Calu3 (cell line): Measurements from ENCODE around the gene DEFB114. TPM values are rescaled to one million over a fixed set of nuclear protein-coding genes. Genes with fewer than 3 reads are reported as not detected.

Experiments used
- BruUV-seq: library from RNA; stranded (reverse); fragments of 400-500 nt; replicated peaks from 2 replicates; lab custom pipeline; 2021; lab: Mats Ljungman, UMichigan
- CTCF ChIA-PET: fragments of 300-600 bp; sonication (Branson Sonifier 250); formaldehyde crosslinking; loops from one replicate; lab custom pipeline; 2022; ENCODE audit warnings: antibody characterized with exemption; lab: Charles Lee
- DNase-seq: peaks from one replicate; pipeline ENCODE4 v3.0.0; 2022
- H3K27ac Mint-ChIP-seq: one replicate; pipeline ENCODE4 v1.8.0; 2022; ENCODE audit warnings: mixed read lengths; ENCODE audit not compliant: unreplicated experiment
- H3K27me3 Mint-ChIP-seq: one replicate; pipeline ENCODE4 v1.8.0; 2022; ENCODE audit warnings: mixed read lengths; ENCODE audit not compliant: unreplicated experiment
- H3K36me3 Mint-ChIP-seq: one replicate; pipeline ENCODE4 v1.8.0; 2022; ENCODE audit warnings: mild to moderate bottlenecking, moderate library complexity, mixed read lengths; ENCODE audit not compliant: insufficient read depth, unreplicated experiment
- H3K4me1 Mint-ChIP-seq: one replicate; pipeline ENCODE4 v1.8.0; 2022; ENCODE audit warnings: mild to moderate bottlenecking, low read depth, mixed read lengths; ENCODE audit not compliant: unreplicated experiment
- H3K4me3 Mint-ChIP-seq: one replicate; pipeline ENCODE4 v1.8.0; 2022; ENCODE audit warnings: mild to moderate bottlenecking, low read depth, moderate library complexity, mixed read lengths; ENCODE audit not compliant: unreplicated experiment
- H3K9me3 Mint-ChIP-seq: one replicate; pipeline ENCODE4 v1.8.0; 2022; ENCODE audit warnings: low read depth, mixed read lengths; ENCODE audit not compliant: unreplicated experiment
- CTCF ChIP-seq: fragments of 200-600 bp; IDR thresholded peaks from one replicate; pipeline ENCODE4 v1.8.0; 2022; ENCODE audit warnings: antibody characterized with exemption; ENCODE audit not compliant: unreplicated experiment
- intact Hi-C: fragments of 100-400 bp; cut with micrococcal nuclease; formaldehyde crosslinking; loops from one replicate; pipeline ENCODE4 v1.10.0; 2022; ENCODE audit not compliant: unreplicated experiment
- total RNA-seq: library from RNA; stranded (reverse); gene quantifications from 2 replicates; pipeline ENCODE4 v1.2.3, GENCODE V29; 2022

DEFB114 gene
- total RNA-seq, 1 experiment from 2014 or later = not detected

DNA sequence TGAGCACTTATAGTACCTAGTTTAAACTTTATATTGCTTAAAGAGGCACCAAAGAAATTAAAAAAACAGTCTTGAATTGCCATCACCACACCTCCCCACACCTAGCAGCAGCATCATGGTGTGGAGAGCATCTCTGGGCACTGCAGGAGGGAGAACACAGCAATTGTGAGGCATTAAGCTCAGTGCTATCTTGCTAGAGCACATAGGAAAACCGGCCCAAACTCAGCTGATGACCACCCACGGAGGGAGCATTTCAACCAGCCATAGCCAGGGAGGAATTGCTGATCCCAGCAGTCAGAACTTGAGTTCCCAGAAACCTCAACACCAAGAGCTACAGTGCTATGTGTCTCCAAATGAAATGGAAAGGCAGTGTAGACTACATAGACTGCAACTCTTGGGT, 24.9 kb upstream of the DEFB114 start:
- CTCF ChIA-PET = no interaction called here
- H3K27me3 Mint-ChIP-seq = no peaks in the 10 kb centered on the region
- H3K36me3 Mint-ChIP-seq = no peaks in the 10 kb centered on the region
- no peak overlapping the region for H3K27ac Mint-ChIP-seq
- no TSS peak for BruUV-seq
- no peak for TF ChIP-seq CTCF
- H3K9me3 Mint-ChIP-seq = no peaks in the 10 kb centered on the region
- intact Hi-C loops = no loop called here
- DNase-seq = no peak
- H3K4me1 Mint-ChIP-seq = no peaks in the 10 kb centered on the region
- no peak overlapping the region for H3K4me3 Mint-ChIP-seq

GRCh38 chr6:49987749-49988148, 23.8 kb upstream of the DEFB114 start:
- BruUV-seq = no TSS peak
- CTCF ChIA-PET = no interaction called here
- H3K4me1 Mint-ChIP-seq = no peaks in the 10 kb centered on the region

DNA sequence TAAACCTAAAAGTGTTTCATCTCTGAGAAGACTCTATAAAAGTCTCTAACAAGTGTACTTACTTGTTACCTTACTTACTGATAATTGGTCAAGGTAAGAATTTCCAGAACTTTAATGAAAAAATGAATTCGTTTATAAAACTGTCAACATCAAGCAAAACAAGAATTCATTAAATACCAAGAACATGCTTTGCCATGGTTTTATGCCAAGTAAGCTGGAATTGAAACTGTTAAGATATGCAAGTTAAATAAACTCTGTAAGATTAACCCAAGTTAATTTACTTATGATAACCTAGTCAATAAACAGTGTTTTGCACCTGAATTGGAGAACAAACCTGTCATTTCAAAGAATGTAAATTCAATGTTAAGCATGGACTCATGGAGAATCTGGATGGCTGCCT, 22.6 kb upstream of the DEFB114 start:
- H3K27me3 Mint-ChIP-seq = no peaks in the 10 kb centered on the region

More at GRCh38 chr6:49987749-49988148, 23.8 kb upstream of the DEFB114 start:
- H3K27me3 Mint-ChIP-seq = no peaks in the 10 kb centered on the region
- H3K36me3 Mint-ChIP-seq = no peaks in the 10 kb centered on the region
- no peak for TF ChIP-seq CTCF
- intact Hi-C loops = no loop called here
- no peak for DNase-seq
- no peak overlapping the region for H3K27ac Mint-ChIP-seq
- no peak overlapping the region for H3K4me3 Mint-ChIP-seq
- no peaks in the 10 kb centered on the region for H3K9me3 Mint-ChIP-seq

DNA sequence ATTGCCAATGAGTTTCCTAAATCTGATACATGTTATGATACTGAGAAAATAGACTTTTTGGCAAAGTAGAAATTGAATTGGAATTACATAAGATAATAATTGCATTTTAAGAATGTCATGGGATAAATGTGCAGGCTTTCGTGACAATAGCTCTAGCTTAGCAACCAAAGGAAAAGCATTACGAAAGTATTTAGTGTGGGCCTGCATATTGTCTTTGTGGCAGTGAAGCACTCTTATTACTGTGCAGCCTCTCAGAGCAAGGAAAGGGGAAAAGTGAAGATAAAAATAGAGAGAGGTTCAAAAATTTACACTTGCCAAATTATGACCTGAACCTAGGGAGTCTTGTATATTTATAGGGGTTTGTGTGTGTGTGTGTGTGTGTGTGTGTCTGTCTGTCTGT, 18.1 kb upstream of the DEFB114 start:
- Mint-ChIP-seq H3K27ac (no peak overlapping the region), H3K4me1 (peaks cover 22% of the 10 kb centered on the region), H3K36me3 (no peaks in the 10 kb centered on the region), H3K9me3 (peaks cover 4% of the 10 kb centered on the region), H3K4me3 (no peak overlapping the region), H3K27me3 (no peaks in the 10 kb centered on the region)
- TF ChIP-seq CTCF = no peak
- BruUV-seq = no TSS peak
- DNase-seq = no peak
- intact Hi-C loops = no loop called here
- CTCF ChIA-PET = no interaction called here

More for the DNA sequence above, 22.6 kb upstream of the DEFB114 start:
- peaks cover 4% of the 10 kb centered on the region for H3K9me3 Mint-ChIP-seq
- no peak overlapping the region for H3K27ac Mint-ChIP-seq
- no peak for DNase-seq
- no peaks in the 10 kb centered on the region for H3K4me1 Mint-ChIP-seq
- no TSS peak for BruUV-seq
- TF ChIP-seq CTCF = no peak
- CTCF ChIA-PET = no interaction called here
- intact Hi-C loops = no loop called here
- H3K4me3 Mint-ChIP-seq = no peak overlapping the region
- no peaks in the 10 kb centered on the region for H3K36me3 Mint-ChIP-seq
